Fibroblast of mammary gland (primary cell): ENCODE data around the gene TMUB1.
A peak's percentile ranks its signal among the peaks of the same experiment; 100 is the strongest.

Experiments used
- DNase-seq: peaks from one replicate; pipeline ENCODE4 v3.0.0-alpha.2; 2010; ENCODE audit warnings: low read depth
- H3K4me3 ChIP-seq: 2 replicates; pipeline ENCODE4 v1.5.1; 2011; ENCODE audit warnings: low read depth, mild to moderate bottlenecking, low read length, moderate library complexity; ENCODE audit not compliant: control insufficient read depth
- TF ChIP-seq, protein P1 (sequence below): conservative IDR thresholded peaks from 2 replicates; pipeline ENCODE4 v1.5.1; 2011; ENCODE audit warnings: low read depth, low read length, inconsistent platforms; ENCODE audit not compliant: control insufficient read depth, insufficient read depth

The TMUB1 gene

GRCh38 chr7:151102991-151103390 lies 19.7 kb upstream of the TMUB1 start:
- no peak for DNase-seq
- TF ChIP-seq, protein P1, sequence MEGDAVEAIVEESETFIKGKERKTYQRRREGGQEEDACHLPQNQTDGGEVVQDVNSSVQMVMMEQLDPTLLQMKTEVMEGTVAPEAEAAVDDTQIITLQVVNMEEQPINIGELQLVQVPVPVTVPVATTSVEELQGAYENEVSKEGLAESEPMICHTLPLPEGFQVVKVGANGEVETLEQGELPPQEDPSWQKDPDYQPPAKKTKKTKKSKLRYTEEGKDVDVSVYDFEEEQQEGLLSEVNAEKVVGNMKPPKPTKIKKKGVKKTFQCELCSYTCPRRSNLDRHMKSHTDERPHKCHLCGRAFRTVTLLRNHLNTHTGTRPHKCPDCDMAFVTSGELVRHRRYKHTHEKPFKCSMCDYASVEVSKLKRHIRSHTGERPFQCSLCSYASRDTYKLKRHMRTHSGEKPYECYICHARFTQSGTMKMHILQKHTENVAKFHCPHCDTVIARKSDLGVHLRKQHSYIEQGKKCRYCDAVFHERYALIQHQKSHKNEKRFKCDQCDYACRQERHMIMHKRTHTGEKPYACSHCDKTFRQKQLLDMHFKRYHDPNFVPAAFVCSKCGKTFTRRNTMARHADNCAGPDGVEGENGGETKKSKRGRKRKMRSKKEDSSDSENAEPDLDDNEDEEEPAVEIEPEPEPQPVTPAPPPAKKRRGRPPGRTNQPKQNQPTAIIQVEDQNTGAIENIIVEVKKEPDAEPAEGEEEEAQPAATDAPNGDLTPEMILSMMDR: no peak
- H3K4me3 ChIP-seq: no peak overlapping the region

- DNase-seq: no peak
- TF ChIP-seq, protein P1: no peak
- H3K4me3 ChIP-seq: no peak overlapping the region
Observed at GRCh38 chr7:151101621-151102396, 18.5 kb upstream of the TMUB1 start.

DNA sequence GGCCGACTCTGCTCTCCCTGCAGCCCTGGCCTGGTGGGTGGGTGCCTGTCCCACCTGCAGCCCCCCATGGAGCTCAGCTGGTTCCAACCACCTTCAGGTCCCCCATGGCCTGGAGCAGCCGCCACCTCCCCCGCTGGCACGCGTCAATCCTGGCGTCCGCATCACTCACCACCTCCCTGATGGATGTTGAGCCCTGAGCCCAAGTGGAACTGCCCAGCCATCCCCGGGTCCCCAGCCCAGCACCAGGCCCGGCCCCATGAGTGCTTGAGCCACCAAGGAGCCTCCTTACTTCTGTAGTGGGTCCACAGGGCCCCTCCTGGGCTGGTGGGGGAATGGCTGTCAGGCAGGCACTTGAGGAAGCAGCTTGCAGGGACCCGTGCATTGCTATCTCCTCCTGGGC lies 17.6 kb upstream of the TMUB1 start:
- no peak for DNase-seq
- H3K4me3 ChIP-seq: no peak overlapping the region
- TF ChIP-seq, protein P1: no peak

DNA sequence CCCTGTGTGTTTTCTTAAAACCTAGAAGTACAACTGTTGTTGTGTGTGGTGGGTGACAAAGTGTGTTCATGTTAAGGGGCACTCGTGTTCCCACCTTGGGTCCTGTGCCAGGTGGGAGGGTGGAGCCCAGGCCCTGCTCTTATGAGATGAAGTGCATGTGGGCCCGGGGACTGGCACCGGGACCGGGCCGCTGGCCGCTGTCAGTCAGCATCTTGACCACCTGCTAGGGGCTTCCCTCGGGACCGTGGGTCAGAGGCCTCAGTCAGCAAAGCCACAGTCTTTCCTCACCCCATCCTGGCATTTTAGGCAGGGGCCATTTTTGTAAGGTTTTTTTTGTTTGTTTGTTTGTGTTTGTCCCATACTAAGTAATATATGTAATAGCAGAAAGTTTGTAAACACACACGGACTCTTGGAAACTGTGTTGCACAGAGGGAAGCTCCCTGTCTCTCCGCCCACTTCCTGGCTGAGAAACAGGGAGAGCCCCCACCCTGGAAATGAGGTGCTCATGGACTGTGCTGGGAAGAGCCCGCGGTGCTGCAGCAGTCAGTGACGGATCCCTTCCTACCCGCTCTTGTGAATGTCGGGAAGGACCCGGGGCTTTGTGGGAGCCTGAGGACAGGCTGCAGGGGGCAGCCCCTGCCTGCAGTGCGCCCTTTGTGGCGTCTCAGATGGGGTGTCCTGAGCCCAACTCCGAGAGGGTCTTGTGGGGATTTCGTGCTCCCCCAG lies 16.4 kb upstream of the TMUB1 start:
- no peak for DNase-seq
- H3K4me3 ChIP-seq: no peak overlapping the region
- TF ChIP-seq, protein P1: no peak

DNA sequence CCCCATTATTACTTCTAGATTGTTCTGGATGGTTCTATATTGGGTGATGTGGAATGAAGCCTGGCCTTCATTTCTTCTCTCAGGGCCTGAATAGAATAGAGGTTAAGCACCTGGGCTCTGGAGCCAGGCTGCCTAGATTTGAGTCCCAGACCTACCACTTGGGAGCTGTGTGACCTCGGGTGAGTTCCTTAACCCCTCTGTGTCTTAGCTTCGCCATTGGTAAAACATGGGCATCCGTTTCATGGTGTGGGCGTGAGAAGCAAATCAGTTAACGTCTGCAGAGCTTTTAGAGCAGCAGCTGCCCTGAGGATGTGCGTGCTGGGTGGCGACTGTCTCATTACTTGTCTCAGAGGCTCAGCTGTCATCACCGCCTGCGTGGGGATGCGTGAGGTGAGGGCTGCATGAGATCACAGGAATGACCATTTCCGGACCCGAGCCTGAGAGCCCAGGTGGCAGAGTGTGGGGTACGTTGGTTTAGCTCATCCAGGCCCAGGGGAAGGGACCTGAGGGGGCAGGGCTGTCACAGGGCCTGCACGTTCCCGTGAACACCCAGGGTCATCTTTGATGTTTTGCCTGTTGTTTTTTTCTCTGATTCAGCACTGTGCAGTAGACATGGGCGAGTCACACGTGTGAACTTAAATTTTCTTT lies 12.7 kb upstream of the TMUB1 start:
- peak; percentile 57 for DNase-seq
- TF ChIP-seq, protein P1: no peak
- H3K4me3 ChIP-seq: no peak overlapping the region

DNA sequence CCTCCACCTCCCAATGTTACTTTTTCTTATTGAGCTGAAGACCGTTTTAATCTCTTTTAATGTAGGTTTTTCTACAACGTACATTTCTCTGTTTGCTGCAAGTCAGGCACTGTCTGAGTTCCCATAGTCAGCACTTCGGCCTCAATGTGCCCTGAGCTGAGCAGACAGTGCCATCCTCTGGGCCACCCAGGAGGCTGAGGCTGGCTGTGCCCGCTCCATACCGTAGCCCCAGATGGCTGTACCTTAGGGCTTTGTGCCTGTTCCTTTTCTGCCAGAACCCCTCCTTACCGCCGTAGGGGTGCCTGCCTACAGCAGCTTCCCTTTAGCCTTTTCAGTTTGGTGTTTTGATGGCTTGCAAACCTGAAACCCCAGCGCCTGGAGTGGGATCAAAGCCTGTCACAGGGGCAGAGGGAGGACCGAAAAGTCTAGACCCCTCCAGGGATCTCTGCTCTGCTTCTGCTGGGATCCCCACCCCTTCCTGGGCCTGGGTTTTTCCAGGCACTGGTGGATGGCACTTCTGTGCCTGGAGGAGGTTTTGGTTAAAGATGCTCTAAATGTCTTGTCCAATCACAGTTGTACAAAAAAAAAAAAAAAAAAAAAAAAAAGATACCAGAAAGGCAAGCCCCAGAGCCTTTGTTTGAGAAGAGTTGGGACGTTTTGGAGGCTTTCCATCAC lies 12.0 kb upstream of the TMUB1 start:
- DNase-seq: no peak
- TF ChIP-seq, protein P1: no peak
- H3K4me3 ChIP-seq: no peak overlapping the region
